IPS DF 6.9 (cell line): ENCODE results near the gene MLYCD.
"Not testable (repeated sequence)": the region's sequence is repeated elsewhere in the genome, so short reads cannot be mapped to it uniquely, and the experiment has no call there.

Experiments
- DNase-seq: peaks from one replicate; pipeline ENCODE4 v3.0.0-alpha.2; 2013; ENCODE audit warnings: low read depth, low spot score
- H3K27ac ChIP-seq: one replicate; pipeline ENCODE4 v1.5.1; 2013; ENCODE audit warnings: low read length, control low read depth
- H3K27me3 ChIP-seq: 2 replicates; pipeline ENCODE4 v1.6.1; 2013; ENCODE audit warnings: mild to moderate bottlenecking, low read length; ENCODE audit not compliant: control insufficient read depth, insufficient read depth
- H3K36me3 ChIP-seq: 2 replicates; pipeline ENCODE4 v1.6.1; 2013; ENCODE audit warnings: low read length; ENCODE audit not compliant: control insufficient read depth, insufficient read depth
- H3K4me1 ChIP-seq: 2 replicates; pipeline ENCODE4 v1.6.1; 2013; ENCODE audit warnings: low read length; ENCODE audit not compliant: control insufficient read depth, insufficient read depth
- H3K4me3 ChIP-seq: 2 replicates; pipeline ENCODE4 v1.5.1; 2013; ENCODE audit warnings: mild to moderate bottlenecking, low read length
- H3K9me3 ChIP-seq: 2 replicates; pipeline ENCODE4 v1.6.1; 2013; ENCODE audit warnings: low read length, inconsistent platforms; ENCODE audit not compliant: control insufficient read depth, insufficient read depth
- WGBS: extraction: QIAGEN DNeasy Blood & Tissue Kit; methylation state at CpG from one replicate; pipeline ENCODE4 v1.1.7; 2013; ENCODE audit warnings: mixed read lengths, missing lambda C conversion rate; ENCODE audit not compliant: insufficient read length, insufficient coverage; 5-methylcytosine and 5-hydroxymethylcytosine counted together

MLYCD gene

GRCh38 chr16:83940119-83940518 lies 41.2 kb downstream of the MLYCD start:
- Histone ChIP-seq H3K36me3 (no peaks in the 10 kb centered on the region; the same call in 1 of the 2 replicates), H3K4me3 (no peak overlapping the region), H3K27me3 (no peaks in the 10 kb centered on the region), H3K4me1 (no peaks in the 10 kb centered on the region), H3K9me3 (no peaks in the 10 kb centered on the region), H3K27ac (no peak overlapping the region)
- DNase-seq, result no peak
- WGBS, result no CpG with 5 or more reads among the region's 12 CpGs

- WGBS, result no CpG with 5 or more reads among the region's 28 CpGs
- no peaks in the 10 kb centered on the region for H3K27me3 ChIP-seq
- H3K36me3 ChIP-seq, result no peaks in the 10 kb centered on the region
- no peak overlapping the region for H3K4me3 ChIP-seq
- no peak for DNase-seq
- no peaks in the 10 kb centered on the region for H3K4me1 ChIP-seq
- H3K27ac ChIP-seq, result no peak overlapping the region
- no peaks in the 10 kb centered on the region for H3K9me3 ChIP-seq
Measured at GRCh38 chr16:83940630-83941378, 41.9 kb downstream of the MLYCD start.

GRCh38 chr16:83941546-83941945 lies 42.6 kb downstream of the MLYCD start:
- not testable (repeated sequence) for H3K4me1 ChIP-seq, H3K27ac ChIP-seq, H3K4me3 ChIP-seq, H3K27me3 ChIP-seq, DNase-seq, H3K9me3 ChIP-seq, H3K36me3 ChIP-seq
- no CpG with 5 or more reads among the region's 9 CpGs for WGBS

- Histone ChIP-seq H3K4me1 (no peaks in the 10 kb centered on the region), H3K27me3 (no peaks in the 10 kb centered on the region), H3K4me3 (no peak overlapping the region), H3K9me3 (no peaks in the 10 kb centered on the region), H3K36me3 (no peaks in the 10 kb centered on the region), H3K27ac (no peak overlapping the region)
- WGBS, result no CpG with 5 or more reads among the region's 14 CpGs
- no peak for DNase-seq
Measured at GRCh38 chr16:83942074-83942473, 43.2 kb downstream of the MLYCD start.

GRCh38 chr16:83942815-83943515 lies 44.0 kb downstream of the MLYCD start:
- Histone ChIP-seq H3K27ac (no peak overlapping the region), H3K36me3 (no peaks in the 10 kb centered on the region), H3K4me1 (no peaks in the 10 kb centered on the region), H3K27me3 (no peaks in the 10 kb centered on the region), H3K9me3 (no peaks in the 10 kb centered on the region), H3K4me3 (no peak overlapping the region)
- DNase-seq, result no peak
- no CpG with 5 or more reads among the region's 11 CpGs for WGBS

GRCh38 chr16:83943516-83944050 lies 44.7 kb downstream of the MLYCD start:
- Histone ChIP-seq H3K36me3 (no peaks in the 10 kb centered on the region), H3K4me1 (no peaks in the 10 kb centered on the region), H3K9me3 (no peaks in the 10 kb centered on the region), H3K27me3 (no peaks in the 10 kb centered on the region), H3K27ac (no peak overlapping the region), H3K4me3 (no peak overlapping the region)
- no CpG with 5 or more reads among the region's 10 CpGs for WGBS
- DNase-seq, result no peak

GRCh38 chr16:83945587-83945986 lies 46.7 kb downstream of the MLYCD start:
- no CpG with 5 or more reads among the region's 10 CpGs for WGBS
- H3K4me3 ChIP-seq, result no peak overlapping the region
- no peaks in the 10 kb centered on the region for H3K9me3 ChIP-seq
- no peaks in the 10 kb centered on the region for H3K36me3 ChIP-seq
- H3K27me3 ChIP-seq, result no peaks in the 10 kb centered on the region
- H3K4me1 ChIP-seq, result no peaks in the 10 kb centered on the region
- no peak for DNase-seq
- no peak overlapping the region for H3K27ac ChIP-seq

- Histone ChIP-seq H3K27ac (no peak overlapping the region), H3K9me3 (no peaks in the 10 kb centered on the region), H3K4me3 (no peak overlapping the region), H3K4me1 (no peaks in the 10 kb centered on the region), H3K36me3 (no peaks in the 10 kb centered on the region), H3K27me3 (no peaks in the 10 kb centered on the region)
- DNase-seq, result no peak
- WGBS, result no CpG with 5 or more reads among the region's 24 CpGs
Measured at GRCh38 chr16:83946154-83946780, 47.4 kb downstream of the MLYCD start.

GRCh38 chr16:83946781-83947566 lies 48.1 kb downstream of the MLYCD start:
- no peak overlapping the region for H3K27ac ChIP-seq

GRCh38 chr16:83947642-83948234 lies 48.8 kb downstream of the MLYCD start:
- H3K4me1 ChIP-seq, result no peaks in the 10 kb centered on the region
- H3K36me3 ChIP-seq, result no peaks in the 10 kb centered on the region
- no CpG with 5 or more reads among the region's 14 CpGs for WGBS
- no peak overlapping the region for H3K27ac ChIP-seq
- no peaks in the 10 kb centered on the region for H3K9me3 ChIP-seq
- no peak overlapping the region for H3K4me3 ChIP-seq
- no peaks in the 10 kb centered on the region for H3K27me3 ChIP-seq
- DNase-seq, result no peak

More at GRCh38 chr16:83946781-83947566, 48.1 kb downstream of the MLYCD start:
- DNase-seq, result no peak
- no peak overlapping the region for H3K4me3 ChIP-seq
- no peaks in the 10 kb centered on the region for H3K27me3 ChIP-seq
- no peaks in the 10 kb centered on the region for H3K36me3 ChIP-seq
- no CpG with 5 or more reads among the region's 21 CpGs for WGBS
- H3K4me1 ChIP-seq, result no peaks in the 10 kb centered on the region
- no peaks in the 10 kb centered on the region for H3K9me3 ChIP-seq
